HG03196 (cell line): Measurements from ENCODE around the gene TRMT1.

Experiments
- ATAC-seq: cut with Tn5 transposase; IDR thresholded peaks from one replicate; pipeline ENCODE4 v1.9.1; 2021; ENCODE audit not compliant: unreplicated experiment

The TRMT1 gene

GRCh38 chr19:13057147-13057572 is 59.4 kb downstream of the TRMT1 start:
- no peak for ATAC-seq

- ATAC-seq, result no peak
Measured at GRCh38 chr19:13056052-13056660, 60.4 kb downstream of the TRMT1 start.

DNA sequence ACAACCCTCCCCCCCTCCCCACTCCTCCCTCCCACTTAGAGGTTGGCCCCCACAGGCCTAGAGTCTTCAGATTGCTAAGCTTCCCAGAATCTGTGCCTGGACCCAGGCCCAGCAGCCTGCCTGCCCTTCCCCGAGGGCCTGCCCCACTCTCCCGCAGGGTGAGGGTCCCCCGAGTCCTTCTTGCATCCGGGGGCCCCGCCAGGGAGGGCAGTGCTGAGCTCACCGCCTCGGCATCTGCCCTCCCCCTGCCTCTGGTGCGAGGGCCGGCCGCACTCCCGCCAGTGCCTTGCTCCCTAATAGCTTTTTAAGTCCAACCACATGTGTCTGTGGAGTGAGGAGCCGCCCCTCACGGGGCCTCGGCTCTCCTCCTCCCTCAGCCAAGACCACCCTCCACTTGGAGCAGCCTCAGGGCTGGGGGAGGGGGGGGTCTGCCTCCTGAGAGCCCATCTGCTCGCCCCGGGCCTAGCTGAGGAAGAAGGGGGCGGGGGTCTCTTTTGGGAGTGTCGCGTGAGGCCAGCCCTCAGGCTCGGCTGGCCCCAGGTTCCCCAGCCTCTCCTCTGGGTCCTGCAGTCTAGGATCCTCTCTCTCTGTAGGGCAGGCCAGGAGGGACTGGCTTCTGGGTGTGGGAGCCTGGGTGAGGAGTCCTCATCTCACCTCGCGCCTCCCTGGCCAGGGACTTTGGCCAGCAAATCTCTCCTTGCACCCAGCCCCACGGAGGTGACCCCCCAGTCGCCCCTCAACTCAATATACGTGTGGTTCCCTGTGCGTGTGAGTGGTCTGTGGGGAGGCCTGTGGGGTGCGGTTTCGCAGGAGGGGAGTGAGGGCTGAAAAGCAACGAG is 61.1 kb downstream of the TRMT1 start:
- ATAC-seq, result no peak
